Fibroblast of skin of right quadriceps (primary cell): ENCODE measurements around the gene KLHL29.

Experiments
- DNase-seq: peaks from one replicate; pipeline ENCODE4 v3.0.0-alpha.2; 2013

The KLHL29 gene

DNA sequence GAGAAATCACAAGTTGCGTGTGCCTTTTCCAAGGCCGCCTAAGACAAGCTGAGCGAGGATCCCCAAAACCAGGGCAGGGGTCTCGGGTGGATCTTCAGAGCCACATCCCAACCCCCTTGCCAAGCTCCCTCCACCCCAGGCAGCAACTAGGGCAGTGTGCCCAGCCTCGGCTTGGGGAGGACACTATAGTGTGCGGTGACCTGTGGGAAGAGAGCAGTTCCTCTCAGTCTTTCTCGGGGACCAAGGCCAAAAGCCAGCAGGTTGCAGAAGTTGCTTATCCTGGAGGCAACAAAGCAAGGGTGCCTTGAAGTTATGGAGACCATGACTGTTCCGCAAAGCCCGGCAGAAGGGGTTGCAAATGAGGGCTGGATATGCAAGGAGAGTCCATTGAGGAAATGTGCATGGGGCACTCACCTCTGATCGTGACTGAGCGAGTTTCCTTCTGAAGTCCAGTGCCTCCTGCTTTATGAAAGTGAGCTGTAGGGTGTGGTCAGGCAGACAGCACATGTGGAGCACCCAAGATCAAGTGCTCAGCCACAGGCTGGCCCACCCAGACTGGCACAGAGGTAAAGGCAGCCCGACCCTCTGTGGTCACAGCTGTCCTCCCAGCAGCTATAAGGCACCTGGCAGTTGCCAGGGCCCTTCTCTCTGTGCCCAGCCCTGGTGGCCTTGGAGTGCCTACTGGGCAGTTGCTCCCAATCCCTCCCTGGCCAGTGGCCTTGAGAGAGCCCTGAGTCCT lies 281.4 kb downstream of the KLHL29 start:
- no peak for DNase-seq

- DNase-seq: no peak
Observed at GRCh38 chr2:23666980-23667357, 282.0 kb downstream of the KLHL29 start.

- no peak for DNase-seq
Observed at GRCh38 chr2:23668756-23669304, 283.9 kb downstream of the KLHL29 start.

DNA sequence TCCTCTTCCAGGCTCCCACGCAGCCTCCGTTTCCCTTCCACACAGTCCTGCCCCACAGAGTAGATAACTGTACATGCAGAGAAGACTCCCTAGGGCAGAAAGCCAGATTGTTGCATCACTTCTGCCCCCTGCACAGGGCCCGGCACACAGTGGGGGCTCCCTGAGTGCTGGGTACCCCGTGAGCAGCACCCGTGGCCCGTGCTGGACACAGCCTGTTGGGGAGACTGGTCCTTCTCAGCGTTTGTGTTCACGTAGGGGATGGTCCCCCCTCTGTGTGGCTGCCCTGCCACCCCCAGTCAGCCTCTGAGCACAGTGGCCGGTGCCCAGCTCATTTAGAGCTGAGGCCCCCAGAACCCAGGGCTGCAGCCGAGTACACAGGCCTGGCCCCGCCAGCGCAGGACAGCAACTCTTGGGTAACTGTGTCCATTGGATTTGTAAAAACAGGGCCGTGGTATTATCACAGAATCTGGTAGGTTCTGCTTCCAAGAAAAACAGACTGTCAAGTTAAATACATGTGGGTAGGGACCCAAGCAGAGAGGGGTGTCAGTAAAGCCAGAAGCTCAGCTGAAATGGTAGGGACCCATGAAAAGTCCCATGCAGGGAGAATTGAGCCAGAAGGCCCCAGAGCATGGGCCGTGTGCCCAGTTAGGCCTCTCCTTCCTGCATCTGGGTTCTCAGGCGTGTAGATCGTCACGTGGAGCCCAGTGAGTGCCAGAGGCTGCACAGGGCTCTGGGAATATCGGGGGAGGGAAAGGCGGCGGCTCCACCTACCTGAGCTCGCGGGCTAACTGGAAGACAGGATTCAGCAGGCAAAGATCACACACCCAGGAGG lies 284.6 kb downstream of the KLHL29 start:
- peak; percentile 20 for DNase-seq

DNA sequence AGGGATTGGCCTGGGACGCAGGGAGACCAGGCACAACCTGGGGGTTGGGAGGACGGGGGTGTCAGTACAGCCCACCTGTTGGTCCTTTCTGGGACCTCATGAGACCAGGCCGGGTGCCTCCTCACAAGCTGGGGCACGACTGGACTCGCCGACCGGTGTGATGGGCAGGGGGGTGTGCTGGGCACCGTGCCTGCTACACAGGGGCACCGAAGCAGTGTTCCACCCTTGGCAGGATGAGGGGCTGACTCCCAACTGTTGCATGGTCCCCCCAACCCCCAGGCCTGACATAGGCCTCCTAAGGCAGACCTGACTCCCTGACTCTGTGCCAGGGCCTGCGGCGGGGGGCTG lies 285.2 kb downstream of the KLHL29 start:
- no peak for DNase-seq

- no peak for DNase-seq
Observed at GRCh38 chr2:23673082-23673481, 288.1 kb downstream of the KLHL29 start.

DNA sequence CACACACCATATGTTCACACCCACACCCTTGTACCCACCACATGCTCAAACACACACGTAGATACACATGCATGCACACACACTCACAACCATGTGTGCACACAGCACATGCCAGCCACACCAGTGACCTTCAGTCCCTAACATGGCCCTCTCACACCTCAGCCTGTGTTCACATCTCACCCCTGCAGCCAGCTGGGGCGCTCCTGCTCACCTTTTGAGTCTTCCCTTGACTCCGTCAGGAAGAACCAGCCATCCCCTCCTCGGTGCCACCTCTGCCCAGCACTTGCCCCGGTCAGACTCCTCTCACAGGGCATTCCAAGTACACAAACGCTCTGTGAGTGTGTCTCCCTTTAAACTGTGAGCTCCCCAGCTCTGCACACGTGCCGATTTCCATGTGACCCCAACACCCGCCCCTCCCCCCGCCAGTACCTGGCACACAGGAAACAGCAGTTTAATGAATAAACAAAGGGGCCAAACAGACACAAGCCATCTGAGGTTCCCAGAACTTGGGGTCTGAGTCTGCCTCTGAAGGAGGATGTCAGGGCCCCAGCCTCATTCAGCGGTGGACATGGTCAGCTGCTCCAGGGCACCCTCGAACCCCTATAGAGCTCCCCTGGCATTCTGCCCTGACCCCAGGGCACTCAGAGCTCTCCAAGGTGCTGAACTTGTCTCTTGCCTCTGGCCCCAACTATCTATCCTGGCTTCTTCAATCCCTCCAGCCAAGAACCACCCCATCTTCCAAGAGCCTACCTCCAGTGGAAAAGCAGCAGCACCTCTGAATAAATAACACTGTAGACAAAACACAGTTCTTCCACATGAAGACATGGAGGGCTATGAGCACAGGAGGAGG lies 289.1 kb downstream of the KLHL29 start:
- no peak for DNase-seq

GRCh38 chr2:23675506-23675905 lies 290.5 kb downstream of the KLHL29 start:
- no peak for DNase-seq

- no peak for DNase-seq
Observed at GRCh38 chr2:23677836-23678235, 292.9 kb downstream of the KLHL29 start.

- DNase-seq: no peak
Observed at GRCh38 chr2:23679044-23679443, 294.1 kb downstream of the KLHL29 start.

DNA sequence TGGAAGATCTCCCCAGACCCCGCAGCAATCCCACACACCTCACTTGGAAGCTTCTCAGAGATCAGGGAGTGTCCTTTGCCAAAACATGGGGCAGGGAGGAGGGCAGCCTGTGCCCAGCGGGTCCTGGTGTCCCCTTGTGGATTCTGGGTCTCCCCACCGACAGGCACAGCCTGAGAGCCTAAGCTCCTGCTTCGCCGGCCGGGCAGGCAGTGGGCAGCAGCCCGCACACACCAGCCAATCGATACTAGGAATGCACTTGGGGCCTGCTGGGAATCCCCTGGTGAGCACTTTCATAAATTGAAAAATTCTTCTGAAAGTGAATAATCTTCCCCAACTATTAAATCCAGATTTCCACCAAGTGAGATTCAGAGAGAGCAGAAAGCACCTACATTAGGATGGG lies 296.0 kb downstream of the KLHL29 start:
- DNase-seq: no peak

- no peak for DNase-seq
Observed at GRCh38 chr2:23681356-23682140, 296.6 kb downstream of the KLHL29 start.

DNA sequence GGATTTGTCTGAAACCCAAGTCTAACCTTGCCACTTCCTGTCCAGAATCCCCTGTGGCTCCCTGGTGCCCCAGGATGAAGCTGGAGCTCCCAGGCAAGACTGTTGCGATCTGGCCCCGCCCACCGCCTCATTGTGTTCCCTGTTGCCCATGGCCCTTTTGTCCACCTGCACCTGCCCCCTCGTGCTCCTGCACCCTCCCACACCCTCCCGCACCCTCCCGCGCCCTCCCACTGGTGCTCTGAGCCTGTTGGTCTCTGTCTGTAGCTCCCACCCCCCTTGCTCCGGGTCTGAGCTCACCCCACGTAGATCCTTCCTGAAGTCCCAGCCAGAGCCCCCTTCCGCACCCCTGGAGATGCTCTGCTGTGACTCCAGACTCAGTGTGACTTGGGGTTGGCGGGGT lies 297.5 kb downstream of the KLHL29 start:
- DNase-seq: no peak

DNA sequence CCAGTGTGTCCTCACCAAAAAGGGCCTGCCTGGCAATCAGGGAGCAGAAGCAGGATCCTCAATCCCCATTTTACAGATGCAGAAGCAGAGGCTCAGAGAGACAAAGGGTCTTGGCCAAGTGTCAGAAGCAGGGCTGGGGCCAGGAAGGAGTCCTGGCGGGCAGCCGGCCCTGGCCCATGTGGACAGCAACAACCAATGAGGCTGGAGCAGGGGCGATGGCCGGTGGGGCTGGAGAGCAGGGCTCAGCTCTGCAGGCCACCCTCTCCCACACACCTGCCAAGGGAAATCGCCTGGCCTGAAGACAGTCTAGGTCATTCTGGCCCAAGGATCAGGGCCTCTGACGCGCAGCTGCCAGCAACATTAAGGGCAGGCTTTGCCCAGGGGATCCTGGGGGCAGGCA lies 298.0 kb downstream of the KLHL29 start:
- no peak for DNase-seq

- DNase-seq: no peak
Observed at GRCh38 chr2:23684395-23685176, 299.6 kb downstream of the KLHL29 start.

DNA sequence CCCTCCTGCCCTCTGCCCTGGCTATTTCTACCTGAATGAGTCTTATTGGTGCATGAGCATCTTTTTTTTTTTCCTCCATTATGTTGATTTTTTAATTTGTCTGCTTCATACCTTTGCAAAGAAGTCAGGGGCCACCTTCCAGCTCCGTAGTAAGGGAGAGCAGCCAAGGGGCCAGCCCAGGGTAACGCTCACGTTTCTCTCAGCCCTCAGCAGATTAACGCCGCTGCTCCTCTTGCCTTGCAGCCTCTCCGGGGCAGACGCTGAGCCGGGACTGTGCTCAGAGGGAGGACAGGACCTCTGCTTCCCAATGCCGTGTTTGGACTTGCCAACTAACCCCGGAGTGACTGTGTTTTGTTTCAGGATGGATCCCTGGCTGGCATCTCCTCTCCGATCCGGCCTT lies 300.2 kb downstream of the KLHL29 start:
- no peak for DNase-seq

- no peak for DNase-seq
Observed at GRCh38 chr2:23685706-23686105, 300.7 kb downstream of the KLHL29 start.

- no peak for DNase-seq
Observed at GRCh38 chr2:23686405-23687029, 301.5 kb downstream of the KLHL29 start.

DNA sequence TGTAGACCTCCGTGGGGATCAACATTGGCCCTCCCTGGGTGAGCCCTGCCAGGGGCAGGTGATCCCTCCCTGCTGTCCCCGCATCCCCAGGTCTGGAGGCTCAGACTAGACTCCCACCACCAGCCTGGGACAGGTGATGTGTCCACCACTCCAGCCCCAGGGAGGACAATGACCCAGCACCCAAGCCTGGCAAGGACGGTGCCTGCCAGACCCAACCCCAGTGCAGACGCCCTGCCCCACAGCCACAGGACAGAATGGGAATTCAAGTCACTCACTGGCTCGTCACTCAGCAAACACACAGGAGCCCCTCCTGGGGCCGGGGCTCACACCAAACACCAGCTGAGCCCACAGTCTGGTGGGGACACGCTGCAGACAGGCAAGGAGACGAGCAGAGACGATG lies 302.2 kb downstream of the KLHL29 start:
- DNase-seq: no peak

GRCh38 chr2:23687713-23688112 lies 302.7 kb downstream of the KLHL29 start:
- no peak for DNase-seq

- no peak for DNase-seq
Observed at GRCh38 chr2:23688486-23689130, 303.6 kb downstream of the KLHL29 start.
